ENCODE measurements around the gene CAPN1. TPM values are rescaled to one million over a fixed set of nuclear protein-coding genes. Genes with fewer than 3 reads are reported as not detected.

The CAPN1 gene
- total and polyA plus RNA-seq, 9 of the 15 experiments (the other 6 are each of a cell fraction or from before 2014, with no cell fraction given), result 3.5 to 199 (median 61.6) TPM

DNA sequence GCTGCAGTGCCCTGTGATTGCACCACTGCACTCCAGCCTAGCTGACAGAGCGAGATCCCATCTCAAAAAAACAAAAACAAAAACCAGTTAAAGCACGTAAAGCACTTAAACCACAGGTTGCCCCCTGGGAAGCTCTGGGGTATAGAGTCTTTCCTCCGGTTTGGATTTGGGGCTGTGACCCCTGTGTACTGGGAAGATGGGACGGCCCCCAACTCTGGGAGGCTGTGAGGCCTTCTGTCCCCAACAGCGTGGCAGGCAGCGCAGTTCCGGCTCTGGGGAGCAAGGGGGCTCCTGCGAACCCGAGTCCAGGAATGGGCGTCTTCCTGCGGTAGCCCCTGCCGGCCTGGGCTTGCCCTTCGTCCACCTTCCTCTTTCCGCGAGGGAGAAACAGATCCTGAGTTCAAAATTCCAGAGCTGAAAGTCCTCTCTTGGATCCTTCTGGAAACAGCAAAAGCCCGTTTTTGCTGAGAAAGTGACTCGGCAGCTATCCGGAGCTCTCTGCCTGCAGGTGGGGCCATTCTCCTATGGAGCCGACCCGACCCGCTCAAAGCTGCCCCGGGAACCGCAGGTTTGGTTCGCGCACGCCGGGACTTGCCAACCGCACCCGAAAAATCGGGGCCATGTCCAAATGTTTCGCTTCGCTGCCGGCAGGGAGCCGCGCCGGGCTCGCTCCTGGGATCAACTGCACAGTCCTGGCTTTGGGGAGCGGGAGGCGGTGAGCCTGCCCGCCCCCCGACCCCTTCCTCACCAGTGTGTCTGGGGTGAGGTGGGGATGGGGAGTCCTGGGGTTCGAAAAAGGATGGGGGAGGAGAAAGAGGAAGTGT is 43.8 kb downstream of the CAPN1 start (continued):
- TF ChIP-seq POLR2G (IDR thresholded peaks at IDR 0.05; ENCODE audit: low read depth, low read length) (peak; percentile 79), SP2 (IDR thresholded peaks at IDR 0.05; ENCODE audit: extremely low read depth, low read depth, low read length, poor library complexity, severe bottlenecking) (no peak), NR2C2 (CRISPR knock-in tag; IDR thresholded peaks at IDR 0.05) (no peak), NR2C2 (tag; IDR thresholded peaks at IDR 0.05) (peak; percentile 60), SRF (CRISPR knock-in tag; IDR thresholded peaks at IDR 0.05) (peak in 1 of 2 experiments; percentile 52; a peak in 1 of 4 replicates), ELF1 (tag; IDR thresholded peaks at IDR 0.05) (peak; percentile 56; the same call in 1 of the 2 replicates), ATF7 (IDR thresholded peaks at IDR 0.05) (peak; percentile 47; the same call in 1 of the 2 replicates), NEUROD1 (IDR thresholded peaks at IDR 0.05; ENCODE audit: borderline replicate concordance, low read depth, low read length, partially characterized antibody) (peak; percentile 53), MAFG (tag; conservative IDR thresholded peaks at IDR 0.05) (0 out of 2 replicates have a peak, but pooled peaks have one; percentile 46), ZBTB17 (CRISPR knock-in tag; IDR thresholded peaks at IDR 0.05) (no peak), ZFX (CRISPR knock-in tag; IDR thresholded peaks at IDR 0.05) (peak; percentile 95)
- TF ChIP-seq, protein P1, sequence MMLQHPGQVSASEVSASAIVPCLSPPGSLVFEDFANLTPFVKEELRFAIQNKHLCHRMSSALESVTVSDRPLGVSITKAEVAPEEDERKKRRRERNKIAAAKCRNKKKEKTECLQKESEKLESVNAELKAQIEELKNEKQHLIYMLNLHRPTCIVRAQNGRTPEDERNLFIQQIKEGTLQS (IDR thresholded peaks at IDR 0.05), result 0 out of 2 replicates have a peak, but pooled peaks have one; percentile 36
- TF ChIP-seq, protein P1 (CRISPR knock-in tag; conservative IDR thresholded peaks at IDR 0.05), result no peak
- TF ChIP-seq, protein P2, sequence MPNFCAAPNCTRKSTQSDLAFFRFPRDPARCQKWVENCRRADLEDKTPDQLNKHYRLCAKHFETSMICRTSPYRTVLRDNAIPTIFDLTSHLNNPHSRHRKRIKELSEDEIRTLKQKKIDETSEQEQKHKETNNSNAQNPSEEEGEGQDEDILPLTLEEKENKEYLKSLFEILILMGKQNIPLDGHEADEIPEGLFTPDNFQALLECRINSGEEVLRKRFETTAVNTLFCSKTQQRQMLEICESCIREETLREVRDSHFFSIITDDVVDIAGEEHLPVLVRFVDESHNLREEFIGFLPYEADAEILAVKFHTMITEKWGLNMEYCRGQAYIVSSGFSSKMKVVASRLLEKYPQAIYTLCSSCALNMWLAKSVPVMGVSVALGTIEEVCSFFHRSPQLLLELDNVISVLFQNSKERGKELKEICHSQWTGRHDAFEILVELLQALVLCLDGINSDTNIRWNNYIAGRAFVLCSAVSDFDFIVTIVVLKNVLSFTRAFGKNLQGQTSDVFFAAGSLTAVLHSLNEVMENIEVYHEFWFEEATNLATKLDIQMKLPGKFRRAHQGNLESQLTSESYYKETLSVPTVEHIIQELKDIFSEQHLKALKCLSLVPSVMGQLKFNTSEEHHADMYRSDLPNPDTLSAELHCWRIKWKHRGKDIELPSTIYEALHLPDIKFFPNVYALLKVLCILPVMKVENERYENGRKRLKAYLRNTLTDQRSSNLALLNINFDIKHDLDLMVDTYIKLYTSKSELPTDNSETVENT (CRISPR knock-in tag; IDR thresholded peaks at IDR 0.05), result no peak
- TF ChIP-seq, protein P3, sequence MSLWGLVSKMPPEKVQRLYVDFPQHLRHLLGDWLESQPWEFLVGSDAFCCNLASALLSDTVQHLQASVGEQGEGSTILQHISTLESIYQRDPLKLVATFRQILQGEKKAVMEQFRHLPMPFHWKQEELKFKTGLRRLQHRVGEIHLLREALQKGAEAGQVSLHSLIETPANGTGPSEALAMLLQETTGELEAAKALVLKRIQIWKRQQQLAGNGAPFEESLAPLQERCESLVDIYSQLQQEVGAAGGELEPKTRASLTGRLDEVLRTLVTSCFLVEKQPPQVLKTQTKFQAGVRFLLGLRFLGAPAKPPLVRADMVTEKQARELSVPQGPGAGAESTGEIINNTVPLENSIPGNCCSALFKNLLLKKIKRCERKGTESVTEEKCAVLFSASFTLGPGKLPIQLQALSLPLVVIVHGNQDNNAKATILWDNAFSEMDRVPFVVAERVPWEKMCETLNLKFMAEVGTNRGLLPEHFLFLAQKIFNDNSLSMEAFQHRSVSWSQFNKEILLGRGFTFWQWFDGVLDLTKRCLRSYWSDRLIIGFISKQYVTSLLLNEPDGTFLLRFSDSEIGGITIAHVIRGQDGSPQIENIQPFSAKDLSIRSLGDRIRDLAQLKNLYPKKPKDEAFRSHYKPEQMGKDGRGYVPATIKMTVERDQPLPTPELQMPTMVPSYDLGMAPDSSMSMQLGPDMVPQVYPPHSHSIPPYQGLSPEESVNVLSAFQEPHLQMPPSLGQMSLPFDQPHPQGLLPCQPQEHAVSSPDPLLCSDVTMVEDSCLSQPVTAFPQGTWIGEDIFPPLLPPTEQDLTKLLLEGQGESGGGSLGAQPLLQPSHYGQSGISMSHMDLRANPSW (CRISPR knock-in tag; IDR thresholded peaks at IDR 0.05), result 0 out of 2 replicates have a peak, but pooled peaks have one; percentile 29
- TF ChIP-seq, protein P4, sequence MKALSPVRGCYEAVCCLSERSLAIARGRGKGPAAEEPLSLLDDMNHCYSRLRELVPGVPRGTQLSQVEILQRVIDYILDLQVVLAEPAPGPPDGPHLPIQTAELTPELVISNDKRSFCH (CRISPR knock-in tag; IDR thresholded peaks at IDR 0.05), result no peak
- TF ChIP-seq, protein P4 (tag; IDR thresholded peaks at IDR 0.05), result peak; percentile 46; the same call in 1 of the 2 replicates
- TF ChIP-seq, protein P5, sequence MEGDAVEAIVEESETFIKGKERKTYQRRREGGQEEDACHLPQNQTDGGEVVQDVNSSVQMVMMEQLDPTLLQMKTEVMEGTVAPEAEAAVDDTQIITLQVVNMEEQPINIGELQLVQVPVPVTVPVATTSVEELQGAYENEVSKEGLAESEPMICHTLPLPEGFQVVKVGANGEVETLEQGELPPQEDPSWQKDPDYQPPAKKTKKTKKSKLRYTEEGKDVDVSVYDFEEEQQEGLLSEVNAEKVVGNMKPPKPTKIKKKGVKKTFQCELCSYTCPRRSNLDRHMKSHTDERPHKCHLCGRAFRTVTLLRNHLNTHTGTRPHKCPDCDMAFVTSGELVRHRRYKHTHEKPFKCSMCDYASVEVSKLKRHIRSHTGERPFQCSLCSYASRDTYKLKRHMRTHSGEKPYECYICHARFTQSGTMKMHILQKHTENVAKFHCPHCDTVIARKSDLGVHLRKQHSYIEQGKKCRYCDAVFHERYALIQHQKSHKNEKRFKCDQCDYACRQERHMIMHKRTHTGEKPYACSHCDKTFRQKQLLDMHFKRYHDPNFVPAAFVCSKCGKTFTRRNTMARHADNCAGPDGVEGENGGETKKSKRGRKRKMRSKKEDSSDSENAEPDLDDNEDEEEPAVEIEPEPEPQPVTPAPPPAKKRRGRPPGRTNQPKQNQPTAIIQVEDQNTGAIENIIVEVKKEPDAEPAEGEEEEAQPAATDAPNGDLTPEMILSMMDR (IDR thresholded peaks at IDR 0.05 in 2 of 3, conservative IDR thresholded peaks at IDR 0.05 in 1 of 3; ENCODE audit: insufficient read depth in 2 of 3, low read depth in 1 of 3, low read length in 3 of 3), result peak; percentile 70 to 85 (median 77)

Measured in K562 (cell line).